IgD-negative memory B cell (primary cell): ENCODE results near the gene HCN2. TPM values are rescaled to one million over a fixed set of nuclear protein-coding genes. Genes with fewer than 3 reads are reported as not detected.

ENCODE experiments used
- H3K27ac Mint-ChIP-seq, 3 donors: one replicate each; pipeline ENCODE4 v1.8.0; 2020 to 2022; ENCODE audit warnings: mild to moderate bottlenecking in 3 of 3, mixed read lengths in 3 of 3, moderate library complexity in 1 of 3
- H3K27me3 Mint-ChIP-seq: one replicate; pipeline ENCODE4 v1.8.0; 2021; ENCODE audit warnings: mixed read lengths
- H3K36me3 Mint-ChIP-seq: one replicate; pipeline ENCODE4 v1.8.0; 2020; ENCODE audit warnings: mild to moderate bottlenecking, mixed read lengths
- H3K4me1 Mint-ChIP-seq, 3 donors: one replicate each; pipeline ENCODE4 v1.8.0; 2020 to 2022; ENCODE audit warnings: mixed read lengths in 3 of 3, mild to moderate bottlenecking in 1 of 3
- H3K4me3 Mint-ChIP-seq, 4 donors: one replicate each; pipeline ENCODE4 v1.8.0; 2020 to 2022; ENCODE audit warnings: mild to moderate bottlenecking in 4 of 4, mixed read lengths in 4 of 4, moderate library complexity in 3 of 4
- H3K9me3 Mint-ChIP-seq, 3 donors: one replicate each; pipeline ENCODE4 v1.8.0; 2020 to 2021; ENCODE audit warnings: mixed read lengths in 3 of 3, mild to moderate bottlenecking in 1 of 3
- polyA plus RNA-seq: library from polyadenylated mRNA; unstranded; fragments of 300-500 nt; fragmentation: Illumina TruSeq; gene quantifications from one replicate; pipeline ENCODE4 v1.2.3, GENCODE V29; 2021

HCN2 gene
- polyA plus RNA-seq: not detected

DNA sequence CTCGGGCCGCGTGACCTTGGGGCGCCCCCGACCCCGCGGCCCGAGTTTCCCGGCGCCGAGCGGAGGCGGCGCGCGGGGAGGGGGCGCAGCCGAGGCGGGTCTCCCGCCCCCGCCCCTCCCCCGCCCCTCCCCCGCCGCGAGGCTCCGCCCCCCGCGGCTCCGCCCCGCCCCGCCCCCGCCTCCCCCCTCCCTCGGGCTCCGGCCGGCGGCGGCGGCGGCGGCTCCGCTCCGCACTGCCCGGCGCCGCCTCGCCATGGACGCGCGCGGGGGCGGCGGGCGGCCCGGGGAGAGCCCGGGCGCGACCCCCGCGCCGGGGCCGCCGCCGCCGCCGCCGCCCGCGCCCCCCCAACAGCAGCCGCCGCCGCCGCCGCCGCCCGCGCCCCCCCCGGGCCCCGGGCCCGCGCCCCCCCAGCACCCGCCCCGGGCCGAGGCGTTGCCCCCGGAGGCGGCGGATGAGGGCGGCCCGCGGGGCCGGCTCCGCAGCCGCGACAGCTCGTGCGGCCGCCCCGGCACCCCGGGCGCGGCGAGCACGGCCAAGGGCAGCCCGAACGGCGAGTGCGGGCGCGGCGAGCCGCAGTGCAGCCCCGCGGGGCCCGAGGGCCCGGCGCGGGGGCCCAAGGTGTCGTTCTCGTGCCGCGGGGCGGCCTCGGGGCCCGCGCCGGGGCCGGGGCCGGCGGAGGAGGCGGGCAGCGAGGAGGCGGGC is at the start of gene HCN2:
Gene HCN2 (plus strand): TSS at position 189 of the 703 bp plus-strand sequence. CDS start 65 bp downstream, at position 254.
- H3K36me3 Mint-ChIP-seq: no peaks in the 10 kb centered on the region
- H3K27ac Mint-ChIP-seq: peak within 1 kb of the TSS in 1 of 3 donors; percentile 28
- peaks cover 0 to 6% (median 5%) of the 10 kb centered on the region in 3 donors for H3K4me1 Mint-ChIP-seq
- H3K4me3 Mint-ChIP-seq: peak within 1 kb of the TSS; percentile 41 to 83 (median 66)
- peaks cover 29% of the 10 kb centered on the region for H3K27me3 Mint-ChIP-seq
- H3K9me3 Mint-ChIP-seq: no peaks in the 10 kb centered on the region

DNA sequence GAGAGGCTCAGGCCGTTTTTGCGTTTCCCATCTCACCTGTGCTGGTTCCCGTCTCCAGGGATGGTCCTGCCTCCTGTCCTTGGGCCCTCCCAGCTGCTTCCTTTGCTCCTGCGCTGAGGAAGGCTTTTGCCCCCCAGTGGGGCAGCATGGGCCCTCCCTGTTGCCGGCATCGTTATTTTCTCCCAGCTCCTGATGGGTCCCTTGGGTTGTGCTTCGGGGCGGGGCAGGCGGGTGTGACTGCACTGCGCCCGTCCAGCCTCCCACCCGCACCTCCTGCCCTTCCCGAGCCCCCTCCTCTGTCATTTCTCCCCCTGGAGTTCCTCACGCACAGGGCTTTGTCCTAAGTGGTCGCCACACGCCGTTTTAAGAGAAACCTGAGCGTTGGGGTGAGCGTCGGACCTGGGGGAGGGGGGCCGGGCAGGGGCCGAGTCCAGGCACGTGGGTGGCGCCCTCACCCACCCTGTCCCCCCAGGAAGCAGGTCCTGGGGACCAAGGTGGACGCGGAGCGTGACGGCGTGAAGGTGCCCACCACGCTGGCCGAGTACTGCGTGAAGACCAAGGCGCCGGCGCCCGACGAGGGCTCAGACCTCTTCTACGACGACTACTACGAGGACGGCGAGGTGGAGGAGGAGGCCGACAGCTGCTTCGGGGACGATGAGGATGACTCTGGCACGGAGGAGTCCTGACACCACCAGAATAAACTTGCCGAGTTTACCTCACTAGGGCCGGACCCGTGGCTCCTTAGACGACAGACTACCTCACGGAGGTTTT is 48.6 kb upstream of the HCN2 start:
- Mint-ChIP-seq H3K4me1 (no peaks in the 10 kb centered on the region), H3K4me3 (no peak overlapping the region), H3K36me3 (peaks cover 3% of the 10 kb centered on the region), H3K27ac (no peak overlapping the region), H3K27me3 (no peaks in the 10 kb centered on the region), H3K9me3 (no peaks in the 10 kb centered on the region)

DNA sequence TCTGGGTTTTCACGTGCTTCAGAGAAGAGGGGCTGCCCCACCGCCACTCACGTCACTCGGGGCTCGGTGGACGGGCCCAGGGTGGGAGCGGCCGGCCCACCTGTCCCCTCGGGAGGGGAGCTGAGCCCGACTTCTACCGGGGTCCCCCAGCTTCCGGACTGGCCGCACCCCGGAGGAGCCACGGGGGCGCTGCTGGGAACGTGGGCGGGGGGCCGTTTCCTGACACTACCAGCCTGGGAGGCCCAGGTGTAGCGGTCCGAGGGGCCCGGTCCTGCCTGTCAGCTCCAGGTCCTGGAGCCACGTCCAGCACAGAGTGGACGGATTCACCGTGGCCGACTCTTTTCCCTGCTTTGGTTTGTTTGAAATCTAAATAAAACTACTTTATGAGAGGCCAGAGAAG is 48.0 kb upstream of the HCN2 start:
- H3K27me3 Mint-ChIP-seq: no peaks in the 10 kb centered on the region
- no peak overlapping the region for H3K4me3 Mint-ChIP-seq
- H3K27ac Mint-ChIP-seq: no peak overlapping the region
- H3K36me3 Mint-ChIP-seq: peaks cover 3% of the 10 kb centered on the region
- H3K4me1 Mint-ChIP-seq: no peaks in the 10 kb centered on the region
- no peaks in the 10 kb centered on the region for H3K9me3 Mint-ChIP-seq

DNA sequence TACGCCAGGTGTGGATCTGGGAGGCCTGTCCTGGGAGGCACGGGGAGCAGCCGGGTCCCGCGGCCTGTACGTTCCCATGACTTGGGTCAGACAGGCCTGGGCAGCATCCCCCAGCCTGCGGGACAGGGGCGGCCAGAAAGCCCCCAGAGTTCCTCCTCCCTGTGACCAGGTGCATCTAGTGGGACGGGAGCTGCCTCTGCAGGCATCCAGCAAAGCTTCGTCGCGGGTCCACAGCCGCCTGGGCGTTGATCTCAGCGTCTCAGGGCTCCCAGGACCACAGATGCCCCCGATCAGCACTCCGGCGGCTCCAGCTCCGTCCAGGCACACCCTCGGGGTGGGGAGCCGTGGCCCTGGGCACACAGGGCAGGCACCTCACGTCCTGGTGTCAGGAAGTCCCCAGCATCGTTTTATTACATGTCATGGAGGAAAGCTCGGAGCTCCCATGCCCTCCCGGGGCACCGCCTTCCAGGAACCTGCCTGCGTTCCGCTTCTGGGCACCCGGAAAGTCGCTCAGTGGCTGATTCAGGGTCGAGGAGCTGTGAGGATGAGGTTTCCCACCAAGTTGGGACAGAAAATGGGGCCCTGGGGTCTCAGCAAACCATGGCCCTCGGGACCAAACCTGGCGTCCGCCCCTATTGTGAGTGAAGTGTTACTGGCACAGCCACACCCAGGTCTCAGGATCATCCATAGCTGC is 47.4 kb upstream of the HCN2 start:
- H3K27ac Mint-ChIP-seq: no peak overlapping the region
- no peaks in the 10 kb centered on the region for H3K4me1 Mint-ChIP-seq
- H3K36me3 Mint-ChIP-seq: peaks cover 3% of the 10 kb centered on the region
- H3K9me3 Mint-ChIP-seq: no peaks in the 10 kb centered on the region
- no peaks in the 10 kb centered on the region for H3K27me3 Mint-ChIP-seq
- peak overlapping the region in 1 of 4 donors; percentile 49 for H3K4me3 Mint-ChIP-seq

DNA sequence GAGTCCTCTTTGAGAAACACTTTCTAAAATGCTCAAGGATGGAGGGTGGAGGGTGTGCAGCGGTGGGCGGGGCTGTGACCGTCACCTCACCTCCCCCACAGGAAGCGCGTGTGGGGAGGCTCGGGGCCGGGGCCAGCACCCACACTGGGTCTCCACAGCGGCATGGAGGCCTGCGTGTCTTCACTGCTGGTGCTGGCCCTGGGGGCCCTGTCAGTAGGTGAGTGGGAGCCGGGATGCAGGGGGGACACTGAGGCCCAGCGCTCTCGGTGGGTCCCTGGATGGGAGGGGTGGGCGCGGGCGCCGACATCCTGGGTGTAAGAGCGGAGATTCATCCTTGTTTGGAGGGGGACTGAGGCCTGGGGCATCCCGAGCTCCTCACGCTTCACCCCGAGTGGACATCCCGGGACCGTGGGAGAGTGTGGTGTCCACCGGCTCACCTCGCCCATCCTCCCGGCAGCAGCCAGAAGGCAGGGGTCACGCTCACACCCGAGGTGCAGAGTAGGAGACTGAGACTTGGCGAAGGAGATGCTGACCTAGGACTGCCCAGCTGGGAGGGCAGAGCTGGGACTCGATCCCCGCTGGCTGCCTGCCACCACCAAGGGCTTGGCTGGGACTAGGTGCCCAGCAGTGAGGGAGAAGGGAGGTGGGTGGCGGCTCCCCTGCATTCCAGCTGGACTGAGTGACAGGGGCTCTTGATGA is 45.6 kb upstream of the HCN2 start, which contains the start of gene GZMM:
Gene GZMM (plus strand): TSS at position 144 of the 699 bp plus-strand sequence. CDS start 19 bp downstream, at position 163.
- Mint-ChIP-seq H3K36me3 (peaks cover 3% of the 10 kb centered on the region), H3K27ac (no peak within 1 kb of the TSS), H3K27me3 (no peaks in the 10 kb centered on the region), H3K4me1 (no peaks in the 10 kb centered on the region), H3K9me3 (no peaks in the 10 kb centered on the region), H3K4me3 (peak within 1 kb of the TSS in 3 of 4 donors; percentile 27 to 78 (median 38))

DNA sequence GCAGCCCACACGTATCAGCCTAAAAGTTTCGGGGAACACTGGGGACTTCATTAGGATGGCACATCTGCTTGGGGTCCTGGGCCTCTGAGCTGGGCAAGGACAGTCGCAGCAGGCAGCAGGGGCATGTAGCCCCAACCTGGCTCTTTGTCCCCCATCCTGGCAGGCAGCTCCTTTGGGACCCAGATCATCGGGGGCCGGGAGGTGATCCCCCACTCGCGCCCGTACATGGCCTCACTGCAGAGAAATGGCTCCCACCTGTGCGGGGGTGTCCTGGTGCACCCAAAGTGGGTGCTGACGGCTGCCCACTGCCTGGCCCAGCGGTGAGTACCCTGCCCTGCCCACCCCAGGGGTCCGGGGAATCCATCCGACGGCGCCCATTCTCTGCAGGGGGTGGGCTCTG is 42.6 kb upstream of the HCN2 start:
- peaks cover 3% of the 10 kb centered on the region for H3K36me3 Mint-ChIP-seq
- H3K27ac Mint-ChIP-seq: no peak overlapping the region
- no peaks in the 10 kb centered on the region for H3K4me1 Mint-ChIP-seq
- no peak overlapping the region for H3K4me3 Mint-ChIP-seq
- H3K9me3 Mint-ChIP-seq: no peaks in the 10 kb centered on the region
- no peaks in the 10 kb centered on the region for H3K27me3 Mint-ChIP-seq

DNA sequence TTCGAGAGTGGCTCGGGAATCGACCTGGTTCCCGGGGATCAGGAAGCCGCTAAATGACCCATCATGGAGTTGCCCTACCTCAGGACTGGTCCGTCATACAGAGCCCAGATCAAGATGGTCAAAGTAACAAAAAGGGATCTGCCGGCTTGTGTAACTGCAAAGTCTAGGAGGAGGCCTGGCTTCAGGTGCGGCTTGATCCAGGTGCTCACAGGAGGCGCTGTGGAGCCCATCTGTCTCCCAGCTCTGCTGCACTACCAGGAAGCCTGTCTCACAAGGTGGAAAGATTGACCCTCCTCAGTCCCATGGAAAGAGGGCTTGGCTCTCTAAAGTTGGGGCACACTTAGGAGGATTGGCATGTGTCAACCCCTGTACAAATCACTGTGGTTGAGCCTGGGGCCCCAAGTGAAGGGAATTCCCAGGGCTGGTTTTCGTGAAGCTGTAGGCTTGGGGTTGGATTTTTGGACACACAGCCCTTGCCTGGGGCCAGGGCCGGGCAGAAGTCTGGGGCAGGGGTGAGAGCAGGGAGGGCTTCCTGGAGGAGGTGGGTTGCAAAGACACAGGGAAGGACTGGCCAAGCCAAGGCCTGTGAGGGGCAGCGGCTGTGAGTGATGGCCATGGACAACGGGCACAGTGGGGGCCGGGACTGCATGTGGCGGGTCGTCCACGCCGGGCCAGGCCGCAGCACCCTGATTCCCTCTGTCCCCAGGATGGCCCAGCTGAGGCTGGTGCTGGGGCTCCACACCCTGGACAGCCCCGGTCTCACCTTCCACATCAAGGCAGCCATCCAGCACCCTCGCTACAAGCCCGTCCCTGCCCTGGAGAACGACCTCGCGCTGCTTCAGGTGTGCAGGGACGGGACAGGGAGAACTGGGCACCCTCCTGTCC is 41.6 kb upstream of the HCN2 start:
- peaks cover 2% of the 10 kb centered on the region for H3K36me3 Mint-ChIP-seq
- peaks cover 3% of the 10 kb centered on the region for H3K27me3 Mint-ChIP-seq
- H3K4me1 Mint-ChIP-seq: no peaks in the 10 kb centered on the region
- H3K27ac Mint-ChIP-seq: no peak overlapping the region
- H3K4me3 Mint-ChIP-seq: no peak overlapping the region
- H3K9me3 Mint-ChIP-seq: no peaks in the 10 kb centered on the region

DNA sequence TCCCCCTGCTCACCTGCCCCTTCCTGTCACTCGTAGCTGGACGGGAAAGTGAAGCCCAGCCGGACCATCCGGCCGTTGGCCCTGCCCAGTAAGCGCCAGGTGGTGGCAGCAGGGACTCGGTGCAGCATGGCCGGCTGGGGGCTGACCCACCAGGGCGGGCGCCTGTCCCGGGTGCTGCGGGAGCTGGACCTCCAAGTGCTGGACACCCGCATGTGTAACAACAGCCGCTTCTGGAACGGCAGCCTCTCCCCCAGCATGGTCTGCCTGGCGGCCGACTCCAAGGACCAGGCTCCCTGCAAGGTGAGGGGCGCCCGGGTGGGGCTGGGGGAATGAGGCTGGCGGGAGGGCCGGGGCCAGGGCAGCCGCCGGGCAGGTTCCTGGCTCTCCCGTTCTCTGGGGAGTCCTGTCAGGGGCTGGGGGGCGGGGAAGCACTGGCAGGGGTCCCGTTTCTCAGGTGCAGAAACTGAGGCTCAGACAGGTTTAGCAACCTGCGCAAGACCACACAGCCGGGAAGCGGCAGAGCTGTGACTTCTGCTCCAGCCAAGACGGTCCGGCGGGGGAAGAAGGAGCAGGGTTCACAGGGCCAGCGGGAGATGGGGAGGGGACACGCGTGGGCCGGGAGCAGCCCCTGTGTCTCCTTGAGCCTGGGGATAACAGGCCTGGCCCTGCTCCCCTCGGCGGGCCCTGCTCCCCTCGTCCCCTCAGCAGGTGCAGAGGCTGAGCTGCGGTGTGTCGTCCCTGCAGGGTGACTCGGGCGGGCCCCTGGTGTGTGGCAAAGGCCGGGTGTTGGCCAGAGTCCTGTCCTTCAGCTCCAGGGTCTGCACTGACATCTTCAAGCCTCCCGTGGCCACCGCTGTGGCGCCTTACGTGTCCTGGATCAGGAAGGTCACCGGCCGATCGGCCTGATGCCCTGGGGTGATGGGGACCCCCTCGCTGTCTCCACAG is 40.5 kb upstream of the HCN2 start:
- Mint-ChIP-seq H3K27me3 (peaks cover 3% of the 10 kb centered on the region), H3K4me3 (no peak overlapping the region), H3K36me3 (no peaks in the 10 kb centered on the region), H3K27ac (no peak overlapping the region), H3K9me3 (no peaks in the 10 kb centered on the region), H3K4me1 (no peaks in the 10 kb centered on the region)

DNA sequence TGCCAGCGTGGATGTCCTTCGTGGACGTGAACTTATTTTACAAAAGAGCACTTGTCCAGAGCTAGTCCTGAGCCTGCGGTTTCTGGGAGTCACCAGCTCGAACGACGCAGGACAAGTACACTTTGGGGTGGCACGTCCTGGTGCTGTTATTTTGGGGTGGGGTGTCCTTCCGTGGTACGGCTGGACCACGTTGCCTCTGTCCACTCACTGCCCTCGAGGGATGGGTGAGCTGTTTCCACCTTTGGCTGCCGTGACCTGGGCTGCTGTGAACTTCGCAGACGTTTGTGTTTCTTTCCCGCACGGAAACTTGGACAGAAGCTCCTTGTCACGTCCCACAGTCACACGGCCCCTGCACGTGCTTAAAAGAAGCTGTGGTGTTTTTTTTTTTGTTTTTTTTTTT is 34.9 kb upstream of the HCN2 start:
- H3K4me3 Mint-ChIP-seq: peak overlapping the region in 1 of 4 donors; percentile 72
- no peaks in the 10 kb centered on the region for H3K36me3 Mint-ChIP-seq
- peaks cover 7% of the 10 kb centered on the region for H3K27me3 Mint-ChIP-seq
- H3K9me3 Mint-ChIP-seq: no peaks in the 10 kb centered on the region
- H3K4me1 Mint-ChIP-seq: no peaks in the 10 kb centered on the region
- no peak overlapping the region for H3K27ac Mint-ChIP-seq

DNA sequence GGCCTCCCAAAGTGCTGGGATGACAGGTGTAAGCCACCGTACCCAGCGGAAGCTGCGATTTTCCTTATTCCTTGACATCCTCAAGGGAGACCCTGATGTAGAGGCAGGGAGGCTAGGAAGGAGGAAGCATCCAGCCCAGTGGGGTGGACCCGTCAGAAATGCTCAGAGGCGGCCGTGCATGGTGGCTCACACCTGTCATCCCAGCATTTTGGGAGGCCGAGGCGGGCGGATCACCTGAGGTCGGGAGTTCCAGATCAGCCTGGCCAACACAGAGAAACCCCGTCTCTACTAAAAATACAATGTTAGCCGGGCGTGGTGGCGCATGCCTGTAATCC is 34.2 kb upstream of the HCN2 start:
- Mint-ChIP-seq H3K27ac (no peak overlapping the region), H3K27me3 (peaks cover 7% of the 10 kb centered on the region), H3K4me1 (no peaks in the 10 kb centered on the region), H3K9me3 (no peaks in the 10 kb centered on the region), H3K4me3 (peak overlapping the region in 1 of 4 donors; percentile 3), H3K36me3 (no peaks in the 10 kb centered on the region)

DNA sequence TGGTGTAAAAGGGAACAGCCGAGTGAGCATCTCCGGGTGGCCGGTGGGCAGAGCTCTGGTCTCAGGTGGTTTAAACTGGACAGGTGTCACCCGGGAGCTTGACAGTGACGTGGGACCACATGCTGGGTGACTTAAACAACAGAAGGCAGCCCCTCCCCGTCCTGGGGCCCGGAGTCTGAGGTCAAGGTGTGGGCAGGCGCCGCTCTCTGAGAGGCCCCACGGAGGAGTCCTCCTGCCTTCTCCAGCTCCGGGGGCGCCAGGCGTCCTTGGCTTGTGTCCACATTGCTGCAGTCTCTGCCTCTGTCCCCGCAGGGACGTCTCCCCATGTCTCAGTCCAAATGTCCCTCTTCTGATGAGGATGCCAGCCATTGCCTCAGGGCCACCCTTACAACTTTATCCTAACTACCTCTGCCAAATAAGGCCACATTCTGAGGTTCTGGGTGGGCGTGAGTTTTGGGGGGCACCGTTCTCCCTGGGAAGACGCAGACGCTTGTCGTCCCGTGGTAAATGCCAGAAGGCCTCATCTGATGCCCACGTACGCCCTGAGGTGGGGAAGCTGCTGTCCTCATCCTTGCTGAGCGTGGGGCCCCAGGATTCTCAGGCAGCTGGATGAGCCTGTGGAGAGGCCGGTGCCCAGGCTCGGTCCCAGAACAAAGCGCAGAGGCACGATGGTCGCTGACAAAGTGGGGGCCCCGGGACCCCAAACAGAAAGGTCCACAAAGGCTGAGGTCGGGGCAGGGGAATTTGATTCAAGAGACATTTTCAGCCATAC is 32.9 kb upstream of the HCN2 start:
- H3K36me3 Mint-ChIP-seq: no peaks in the 10 kb centered on the region
- peaks cover 7% of the 10 kb centered on the region for H3K27me3 Mint-ChIP-seq
- H3K27ac Mint-ChIP-seq: no peak overlapping the region
- no peaks in the 10 kb centered on the region for H3K9me3 Mint-ChIP-seq
- H3K4me3 Mint-ChIP-seq: no peak overlapping the region
- H3K4me1 Mint-ChIP-seq: no peaks in the 10 kb centered on the region

DNA sequence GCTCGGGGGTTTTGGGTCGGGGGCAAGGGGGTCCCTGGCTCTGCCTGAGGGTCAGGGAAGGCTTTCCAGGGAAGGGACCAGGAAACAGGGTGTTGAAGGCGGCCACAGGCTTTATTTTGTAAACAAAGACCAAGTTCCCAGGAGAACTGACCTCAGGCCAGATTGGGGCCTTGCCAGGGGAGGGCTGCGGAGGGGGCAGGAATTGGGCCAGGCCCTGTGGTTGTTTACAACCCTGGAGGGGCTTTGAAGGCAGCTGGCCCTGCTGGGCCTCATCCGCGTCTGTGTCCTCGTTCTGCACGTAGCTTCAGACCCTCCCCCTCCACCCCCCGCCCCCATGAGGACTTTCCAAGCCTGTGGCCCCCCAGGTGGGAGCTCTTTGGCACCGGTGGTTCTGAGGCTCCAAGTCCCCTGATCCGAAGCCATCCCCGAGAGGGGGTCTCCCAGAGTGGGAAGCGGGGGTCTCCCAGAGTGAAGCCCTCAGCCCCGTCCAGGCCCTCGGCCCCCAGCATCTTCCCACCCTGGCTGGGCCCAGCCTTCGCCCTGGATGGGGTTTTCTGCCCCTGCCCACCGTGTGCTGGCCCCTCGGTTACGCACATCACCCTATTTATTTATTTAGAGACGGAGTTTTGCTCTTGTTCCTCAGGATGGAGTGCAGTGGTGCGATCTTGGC is 30.8 kb upstream of the HCN2 start:
- no peaks in the 10 kb centered on the region for H3K36me3 Mint-ChIP-seq
- no peaks in the 10 kb centered on the region for H3K4me1 Mint-ChIP-seq

More for the DNA sequence above, 30.8 kb upstream of the HCN2 start:
- Mint-ChIP-seq H3K27ac (no peak overlapping the region), H3K9me3 (no peaks in the 10 kb centered on the region), H3K4me3 (peak overlapping the region in 1 of 4 donors; percentile 8), H3K27me3 (peaks cover 3% of the 10 kb centered on the region)
